ENCODE data around the gene MSANTD2.
A peak's percentile ranks its signal among the peaks of the same experiment; 100 is the strongest.

Gene MSANTD2

DNA sequence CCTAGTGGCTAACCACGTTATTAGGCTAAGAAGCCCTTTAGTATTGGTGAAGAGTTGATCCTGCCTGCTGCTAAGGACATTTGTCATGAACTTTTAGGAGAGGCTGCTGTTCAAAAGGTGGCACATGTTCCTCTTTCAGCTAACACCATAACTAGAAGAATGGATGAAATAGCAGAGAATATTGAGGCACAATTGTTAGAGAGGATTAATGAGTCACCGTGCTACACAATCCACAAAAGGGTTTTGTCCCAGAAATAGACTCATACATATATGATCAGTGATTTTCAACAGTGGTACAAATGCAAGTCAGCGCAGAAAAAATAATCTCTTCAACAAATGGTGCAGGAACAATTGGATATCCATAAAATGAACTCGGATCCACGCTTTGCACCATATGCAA lies 7.0 kb upstream of the MSANTD2 start:
- DNase-seq (ENCODE audit: low read depth): no peak
- H3K4me3 ChIP-seq (ENCODE audit: low read length): no peak overlapping the region
- TF ChIP-seq, protein P1, sequence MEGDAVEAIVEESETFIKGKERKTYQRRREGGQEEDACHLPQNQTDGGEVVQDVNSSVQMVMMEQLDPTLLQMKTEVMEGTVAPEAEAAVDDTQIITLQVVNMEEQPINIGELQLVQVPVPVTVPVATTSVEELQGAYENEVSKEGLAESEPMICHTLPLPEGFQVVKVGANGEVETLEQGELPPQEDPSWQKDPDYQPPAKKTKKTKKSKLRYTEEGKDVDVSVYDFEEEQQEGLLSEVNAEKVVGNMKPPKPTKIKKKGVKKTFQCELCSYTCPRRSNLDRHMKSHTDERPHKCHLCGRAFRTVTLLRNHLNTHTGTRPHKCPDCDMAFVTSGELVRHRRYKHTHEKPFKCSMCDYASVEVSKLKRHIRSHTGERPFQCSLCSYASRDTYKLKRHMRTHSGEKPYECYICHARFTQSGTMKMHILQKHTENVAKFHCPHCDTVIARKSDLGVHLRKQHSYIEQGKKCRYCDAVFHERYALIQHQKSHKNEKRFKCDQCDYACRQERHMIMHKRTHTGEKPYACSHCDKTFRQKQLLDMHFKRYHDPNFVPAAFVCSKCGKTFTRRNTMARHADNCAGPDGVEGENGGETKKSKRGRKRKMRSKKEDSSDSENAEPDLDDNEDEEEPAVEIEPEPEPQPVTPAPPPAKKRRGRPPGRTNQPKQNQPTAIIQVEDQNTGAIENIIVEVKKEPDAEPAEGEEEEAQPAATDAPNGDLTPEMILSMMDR (conservative IDR thresholded peaks at IDR 0.05; ENCODE audit: low read length): no peak

DNA sequence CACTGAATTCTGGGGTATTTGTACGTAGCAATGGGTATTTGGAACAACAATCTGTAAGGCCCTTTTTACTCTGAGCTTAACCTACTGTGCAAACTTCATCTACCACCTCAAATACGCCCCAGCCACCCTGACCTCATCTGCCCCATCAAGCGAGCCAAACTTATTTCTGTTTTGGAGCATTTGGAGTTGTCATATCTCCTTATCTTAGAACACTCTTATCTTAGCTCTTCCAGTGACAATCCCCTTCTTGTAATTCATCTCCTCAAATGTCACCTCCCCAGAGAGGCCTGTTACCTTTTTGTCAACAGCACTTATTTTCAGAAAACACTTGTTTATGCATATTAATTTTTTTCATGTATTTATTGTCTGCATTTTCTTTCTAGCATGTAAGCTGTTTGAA lies 4.7 kb upstream of the MSANTD2 start:
- no peak overlapping the region for H3K4me3 ChIP-seq (ENCODE audit: low read length)
- TF ChIP-seq, protein P1 (conservative IDR thresholded peaks at IDR 0.05; ENCODE audit: low read length): no peak
- DNase-seq (ENCODE audit: low read depth): no peak

DNA sequence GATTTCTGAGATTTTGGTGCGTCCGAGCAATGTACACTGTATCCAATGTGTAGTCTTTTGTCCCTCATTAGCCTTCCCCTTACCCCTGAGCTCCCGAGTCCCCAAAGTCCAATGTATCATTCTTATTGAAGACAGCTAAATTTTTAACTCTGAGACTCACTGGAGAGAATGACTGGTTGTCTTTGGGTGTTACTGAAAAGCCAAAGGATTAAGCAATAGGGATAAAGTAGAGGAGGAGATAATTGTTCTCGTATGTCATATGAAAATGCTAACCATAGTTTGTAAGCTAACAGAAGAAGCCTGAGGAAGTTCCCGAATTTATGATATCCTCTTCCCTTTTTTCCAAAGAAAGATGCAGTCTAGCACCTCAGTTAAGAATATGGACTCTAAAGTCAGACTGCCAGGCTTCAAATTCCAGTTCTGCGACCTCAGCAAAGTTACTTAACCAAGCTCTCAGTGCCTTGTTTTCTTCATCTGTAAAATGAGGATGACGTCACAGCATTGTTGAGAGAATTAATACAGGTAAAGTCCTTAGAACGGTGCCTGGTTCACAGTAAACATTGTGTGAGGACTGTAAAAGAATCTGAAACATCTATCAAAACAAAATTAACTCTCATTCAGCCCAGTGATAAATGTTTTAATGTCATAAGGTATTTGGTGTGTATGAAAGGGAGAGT lies 1.6 kb upstream of the MSANTD2 start:
- DNase-seq (ENCODE audit: low read depth): peak; percentile 62
- TF ChIP-seq, protein P1 (conservative IDR thresholded peaks at IDR 0.05; ENCODE audit: low read length): no peak
- H3K4me3 ChIP-seq (ENCODE audit: low read length): peak overlapping the region; percentile 77

DNA sequence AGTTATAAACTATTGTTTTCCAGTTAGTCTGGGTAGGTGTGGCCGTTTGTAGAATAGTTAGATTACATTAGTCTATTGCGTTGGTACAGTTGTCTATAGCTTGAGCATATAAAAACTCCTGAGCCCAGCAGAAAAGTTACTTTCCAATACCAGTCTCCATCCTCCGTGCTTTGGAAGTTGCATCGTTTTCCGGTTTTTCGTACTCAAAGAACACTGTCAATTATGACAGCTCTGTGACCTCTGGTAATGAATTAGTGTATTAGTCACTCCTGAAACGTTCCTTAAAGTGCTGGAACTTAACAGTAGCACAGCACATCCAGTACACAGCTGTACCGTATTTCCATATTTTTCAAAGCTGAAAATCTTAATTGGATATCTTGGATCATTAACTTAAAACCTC lies 808 bp upstream of the MSANTD2 start:
- TF ChIP-seq, protein P1 (conservative IDR thresholded peaks at IDR 0.05; ENCODE audit: low read length): no peak
- peak overlapping the region; percentile 77 for H3K4me3 ChIP-seq (ENCODE audit: low read length)
- DNase-seq (ENCODE audit: low read depth): peak; percentile 42

DNA sequence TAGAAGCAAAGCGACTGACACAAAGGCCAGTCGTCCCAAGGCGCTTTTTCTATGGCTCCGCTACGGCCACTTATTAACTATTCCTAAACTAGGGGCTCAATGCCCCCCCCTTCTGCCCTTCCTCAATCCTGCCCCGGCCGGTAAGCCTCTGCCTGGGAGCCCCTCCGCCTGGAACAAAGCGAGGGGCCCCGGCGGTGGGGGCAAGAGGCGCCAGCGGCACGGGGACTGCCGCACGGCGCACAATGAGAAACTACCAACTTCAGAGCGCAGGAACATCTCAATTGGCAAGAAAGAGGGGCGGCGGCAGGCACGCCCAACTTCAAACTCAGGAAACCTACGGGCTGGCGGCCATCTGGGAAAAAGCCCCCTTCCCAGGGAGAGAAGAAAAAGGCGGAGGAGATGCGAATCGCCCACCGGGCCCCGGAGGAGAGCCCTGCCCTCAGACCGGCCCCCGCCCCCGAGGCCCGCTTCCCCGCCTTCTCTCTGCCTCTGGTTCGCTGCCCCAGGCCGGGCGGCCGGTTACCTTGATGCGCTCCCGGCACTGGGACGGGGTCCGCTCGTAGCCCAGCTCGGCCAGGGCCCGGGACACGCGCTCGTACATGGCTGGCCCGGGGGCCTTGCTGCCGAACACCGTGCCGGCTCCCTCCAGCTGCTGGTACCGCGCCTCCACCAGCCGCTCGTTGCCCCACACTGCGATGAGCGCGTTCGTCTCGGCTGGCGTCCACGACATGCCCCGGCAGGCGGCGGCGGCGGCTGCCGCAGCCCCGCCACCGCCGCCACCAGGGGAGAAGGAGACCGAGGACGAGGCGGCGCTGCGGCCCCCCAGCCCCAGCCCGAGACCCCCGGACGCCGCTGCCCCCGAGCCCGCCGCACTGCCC lies 619 bp downstream of the MSANTD2 start:
- H3K4me3 ChIP-seq (ENCODE audit: low read length): peak overlapping the region; percentile 77
- peak; percentile 7 for DNase-seq (ENCODE audit: low read depth)
- TF ChIP-seq, protein P1 (conservative IDR thresholded peaks at IDR 0.05; ENCODE audit: low read length): no peak

DNA sequence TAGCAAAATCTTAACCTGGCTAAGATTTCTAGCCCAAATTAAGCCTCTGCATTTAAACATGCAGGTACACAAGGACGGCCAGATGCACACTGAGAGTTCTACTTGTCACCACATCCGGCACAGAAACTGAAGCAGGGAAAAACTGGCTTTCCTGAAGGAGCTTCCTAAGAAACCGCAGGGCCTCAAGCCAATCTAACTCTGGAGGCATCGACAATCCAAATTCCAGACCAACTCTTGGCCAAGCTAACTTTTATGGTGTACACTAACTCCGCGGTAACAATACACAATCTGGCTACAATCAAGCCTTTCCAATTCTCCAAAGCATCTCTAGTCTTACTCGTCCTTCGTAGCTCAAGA lies 1.2 kb downstream of the MSANTD2 start:
- TF ChIP-seq, protein P1 (conservative IDR thresholded peaks at IDR 0.05; ENCODE audit: low read length): no peak
- peak; percentile 88 for DNase-seq (ENCODE audit: low read depth)

DNA sequence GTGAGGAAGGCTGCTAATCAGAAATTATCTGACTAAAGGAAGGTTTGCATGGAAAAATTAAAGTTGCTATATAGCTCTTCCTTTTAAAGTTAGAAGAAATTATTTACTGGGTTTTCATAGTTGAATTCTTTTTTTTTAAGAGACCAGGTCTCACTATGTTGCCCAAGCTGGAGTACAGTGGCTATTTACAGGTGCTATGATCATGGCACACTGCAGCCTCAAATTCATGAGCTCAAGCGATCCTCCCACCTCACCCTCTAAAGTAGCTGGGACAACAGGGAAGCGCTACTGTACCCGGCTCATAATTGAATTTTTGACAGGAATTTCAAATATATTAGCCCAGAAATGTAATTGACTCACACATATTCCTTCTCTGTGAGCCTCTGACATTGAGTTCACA lies 3.9 kb downstream of the MSANTD2 start:
- H3K4me3 ChIP-seq (ENCODE audit: low read length): no peak overlapping the region
- TF ChIP-seq, protein P1 (conservative IDR thresholded peaks at IDR 0.05; ENCODE audit: low read length): no peak
- DNase-seq (ENCODE audit: low read depth): no peak

More for the DNA sequence above, 1.2 kb downstream of the MSANTD2 start:
- peak overlapping the region; percentile 77 for H3K4me3 ChIP-seq (ENCODE audit: low read length)

Data from AG10803 (cell line).